CD8-positive, alpha-beta memory T cell (primary cell): Measurements from ENCODE around the gene ZER1. TPM values are rescaled to one million over a fixed set of nuclear protein-coding genes. Genes with fewer than 3 reads are reported as not detected.
"Not testable (repeated sequence)": the region's sequence is repeated elsewhere in the genome, so short reads cannot be mapped to it uniquely, and the experiment has no call there.

Experiments
- CTCF ChIA-PET: fragments of 350-600 bp; sonication (Branson Sonifier 250); formaldehyde crosslinking; loops from one replicate; lab custom pipeline; 2021; ENCODE audit warnings: antibody characterized with exemption; lab: Charles Lee
- POLR2A ChIA-PET: fragments of 350-600 bp; sonication (Branson Sonifier 250); formaldehyde crosslinking; loops from one replicate; lab custom pipeline; 2021; ENCODE audit warnings: antibody characterized with exemption; lab: Charles Lee
- DNase-seq, 5 donors: peaks; one replicate each; pipeline versions ENCODE4 v3.0.0 to v3.0.0-alpha.2; 2020 to 2022; ENCODE audit warnings: mixed read lengths in 1 of 5
- H3K27ac ChIP-seq: one replicate; pipeline ENCODE4 v1.7.0; 2013; ENCODE audit warnings: low read depth, mild to moderate bottlenecking, low read length, moderate library complexity
- H3K27me3 ChIP-seq: 2 replicates; pipeline ENCODE4 v1.7.0; 2013; ENCODE audit warnings: low read length, mild to moderate bottlenecking; ENCODE audit not compliant: insufficient read depth, poor library complexity, severe bottlenecking
- H3K36me3 ChIP-seq: 2 replicates; pipeline ENCODE4 v1.7.0; 2013; ENCODE audit warnings: mild to moderate bottlenecking, low read length, moderate library complexity; ENCODE audit not compliant: insufficient read depth
- H3K4me1 ChIP-seq: 2 replicates; pipeline ENCODE4 v1.7.0; 2013; ENCODE audit warnings: mild to moderate bottlenecking, low read length, moderate library complexity; ENCODE audit not compliant: insufficient read depth
- H3K4me3 ChIP-seq: 2 replicates; pipeline ENCODE4 v1.7.0; 2013; ENCODE audit warnings: mild to moderate bottlenecking, low read length
- H3K9me3 ChIP-seq: 2 replicates; pipeline ENCODE4 v1.7.0; 2013; ENCODE audit warnings: mild to moderate bottlenecking, low read length
- H3K27ac Mint-ChIP-seq, 8 donors: one replicate each; pipeline ENCODE4 v1.8.0; 2020 to 2021; ENCODE audit warnings: mixed read lengths in 8 of 8, mild to moderate bottlenecking in 6 of 8, inconsistent platforms in 3 of 8, moderate library complexity in 3 of 8
- H3K27me3 Mint-ChIP-seq, 2 donors: one replicate each; pipeline ENCODE4 v1.8.0; 2020 to 2021; ENCODE audit warnings: mixed read lengths in 2 of 2, mild to moderate bottlenecking in 1 of 2, moderate library complexity in 1 of 2
- H3K36me3 Mint-ChIP-seq, 3 donors: one replicate each; pipeline ENCODE4 v1.8.0; 2020 to 2021; ENCODE audit warnings: mixed read lengths in 3 of 3, inconsistent platforms in 1 of 3, mild to moderate bottlenecking in 1 of 3
- H3K4me1 Mint-ChIP-seq, 3 donors: one replicate each; pipeline ENCODE4 v1.8.0; 2020 to 2021; ENCODE audit warnings: mixed read lengths in 3 of 3, inconsistent platforms in 1 of 3, mild to moderate bottlenecking in 1 of 3
- H3K4me3 Mint-ChIP-seq, 7 donors: one replicate each; pipeline ENCODE4 v1.8.0; 2020 to 2021; ENCODE audit warnings: mixed read lengths in 7 of 7, mild to moderate bottlenecking in 6 of 7, moderate library complexity in 4 of 7, inconsistent platforms in 2 of 7
- H3K9me3 Mint-ChIP-seq, 5 donors: one replicate each; pipeline ENCODE4 v1.8.0; 2020 to 2022; ENCODE audit warnings: mixed read lengths in 5 of 5, mild to moderate bottlenecking in 3 of 5, moderate library complexity in 2 of 5, inconsistent platforms in 1 of 5
- polyA plus RNA-seq: library from polyadenylated mRNA; unstranded; fragments of 300-500 nt; fragmentation: Illumina TruSeq; gene quantifications from one replicate; pipeline ENCODE4 v1.2.3, GENCODE V29; 2021
- total RNA-seq, 2 experiments: library from RNA; stranded (reverse); gene quantifications; one replicate each; pipeline ENCODE4 v1.2.3, GENCODE V29; 2021

Gene ZER1
- total and polyA plus RNA-seq, 3 experiments from 2014 or later = 18.3 to 46.2 (median 18.7) TPM

GRCh38 chr9:128798896-128799295, 27.2 kb upstream of the ZER1 start:
- Mint-ChIP-seq H3K27ac (no peak overlapping the region), H3K36me3 (peaks cover 7 to 75% (median 19%) of the 10 kb centered on the region in 3 donors), H3K4me3 (no peak overlapping the region), H3K4me1 (peaks cover 0 to under 1% (median 0%) of the 10 kb centered on the region in 3 donors), H3K9me3 (no peaks in the 10 kb centered on the region), H3K27me3 (no peaks in the 10 kb centered on the region)
- Histone ChIP-seq H3K36me3 (peaks cover 24% of the 10 kb centered on the region), H3K4me3 (no peak overlapping the region), H3K27me3 (no peaks in the 10 kb centered on the region), H3K9me3 (no peaks in the 10 kb centered on the region), H3K4me1 (no peaks in the 10 kb centered on the region), H3K27ac (no peak overlapping the region)
- CTCF ChIA-PET = interaction anchor here (0.9 kb wide), 1 partner anchor 19 kb away, joined by 3 read pairs; the partner anchor contains the start of gene ENDOG
- POLR2A ChIA-PET = no interaction called here
- DNase-seq = no peak

GRCh38 chr9:128794961-128795360, 23.2 kb upstream of the ZER1 start:
- CTCF ChIA-PET, H3K27ac ChIP-seq, H3K4me3 ChIP-seq, H3K9me3 Mint-ChIP-seq, H3K27me3 Mint-ChIP-seq, POLR2A ChIA-PET, H3K27ac Mint-ChIP-seq, H3K9me3 ChIP-seq, H3K4me1 ChIP-seq, DNase-seq, H3K4me3 Mint-ChIP-seq, H3K27me3 ChIP-seq: not testable (repeated sequence)
- Mint-ChIP-seq H3K36me3 (peaks cover 0 to 81% (median 19%) of the 10 kb centered on the region in 3 donors), H3K4me1 (peaks cover 5 to 14% (median 7%) of the 10 kb centered on the region in 3 donors)
- peaks cover 48% of the 10 kb centered on the region for H3K36me3 ChIP-seq

GRCh38 chr9:128792978-128793686, 21.4 kb upstream of the ZER1 start:
- H3K27me3 Mint-ChIP-seq = no peaks in the 10 kb centered on the region
- no peak for DNase-seq
- Histone ChIP-seq H3K4me3 (no peak overlapping the region), H3K36me3 (peaks cover 36% of the 10 kb centered on the region), H3K9me3 (no peaks in the 10 kb centered on the region), H3K4me1 (peaks cover 4% of the 10 kb centered on the region), H3K27me3 (no peaks in the 10 kb centered on the region), H3K27ac (no peak overlapping the region)
- peaks cover 0 to 76% (median 12%) of the 10 kb centered on the region in 3 donors for H3K36me3 Mint-ChIP-seq
- H3K4me3 Mint-ChIP-seq = peak overlapping the region in 1 of 7 donors; percentile 80
- H3K9me3 Mint-ChIP-seq = no peaks in the 10 kb centered on the region
- ChIA-PET CTCF (interaction anchor here (1.0 to 3.6 kb wide), 2 partner anchors 25 to 88 kb away, joined by 3 to 11 read pairs; partner anchors contain the start of gene ENDOG), POLR2A (no interaction called here)
- H3K27ac Mint-ChIP-seq = peak overlapping the region in 5 of 8 donors; percentile 1 to 72 (median 52)
- peaks cover 12 to 31% (median 21%) of the 10 kb centered on the region in 3 donors for H3K4me1 Mint-ChIP-seq

GRCh38 chr9:128792134-128792533, 20.4 kb upstream of the ZER1 start:
- no peak for DNase-seq
- H3K4me1 ChIP-seq = peaks cover 10% of the 10 kb centered on the region
- Mint-ChIP-seq H3K27ac (peak overlapping the region in 1 of 8 donors; percentile 21), H3K27me3 (no peaks in the 10 kb centered on the region), H3K36me3 (peaks cover 0 to 74% (median 11%) of the 10 kb centered on the region in 3 donors), H3K9me3 (no peaks in the 10 kb centered on the region), H3K4me1 (peaks cover 18 to 41% (median 27%) of the 10 kb centered on the region in 3 donors), H3K4me3 (peak overlapping the region in 1 of 7 donors; percentile 27)
- H3K27me3 ChIP-seq = no peaks in the 10 kb centered on the region
- no peaks in the 10 kb centered on the region for H3K9me3 ChIP-seq
- ChIA-PET POLR2A (interaction anchor here (0.6 kb wide), 1 partner anchor 834 kb away, joined by 3 read pairs; the partner anchor contains the start of gene NTMT1), CTCF (interaction anchor here (0.5 to 3.6 kb wide), 4 partner anchors 26 to 1341 kb away, joined by 3 to 11 read pairs (median 3); partner anchors contain the start of genes ENDOG, LRSAM1 and RPL12)
- H3K27ac ChIP-seq = no peak overlapping the region
- no peak overlapping the region for H3K4me3 ChIP-seq
- peaks cover 33% of the 10 kb centered on the region for H3K36me3 ChIP-seq

- Mint-ChIP-seq H3K4me1 (peaks cover 20 to 48% (median 31%) of the 10 kb centered on the region in 3 donors), H3K36me3 (peaks cover 0 to 70% (median 11%) of the 10 kb centered on the region in 3 donors), H3K4me3 (peak overlapping the region in 1 of 7 donors; percentile 48), H3K27me3 (no peaks in the 10 kb centered on the region), H3K9me3 (no peaks in the 10 kb centered on the region), H3K27ac (peak overlapping the region in 1 of 8 donors; percentile 61)
- Histone ChIP-seq H3K36me3 (peaks cover 33% of the 10 kb centered on the region), H3K27me3 (no peaks in the 10 kb centered on the region), H3K27ac (no peak overlapping the region), H3K9me3 (no peaks in the 10 kb centered on the region), H3K4me1 (peaks cover 15% of the 10 kb centered on the region), H3K4me3 (no peak overlapping the region)
- ChIA-PET POLR2A (no interaction called here), CTCF (interaction anchor here (3.6 kb wide), 1 partner anchor 27 kb away, joined by 11 read pairs; the partner anchor contains the start of gene ENDOG)
- no peak for DNase-seq
Measured at GRCh38 chr9:128790536-128790935, 18.8 kb upstream of the ZER1 start.

- DNase-seq = no peak
- no peaks in the 10 kb centered on the region for H3K9me3 Mint-ChIP-seq
- ChIA-PET CTCF (interaction anchor here (1.4 to 2.4 kb wide), 3 partner anchors 16 to 30 kb away, joined by 6 to 12 read pairs (median 9); partner anchors contain the start of genes ENDOG and ZER1), POLR2A (interaction anchor here (1.0 to 2.4 kb wide), 4 partner anchors 17 to 417 kb away, joined by 3 to 9 read pairs (median 4); partner anchors contain the start of genes ENDOG, URM1 and ZER1)
- H3K4me3 Mint-ChIP-seq = peak overlapping the region; percentile 89 to 96 (median 92)
- peak overlapping the region; percentile 61 to 98 (median 93) for H3K27ac Mint-ChIP-seq
- H3K36me3 Mint-ChIP-seq = peaks cover 0 to 54% (median 7%) of the 10 kb centered on the region in 3 donors
- H3K4me3 ChIP-seq = no peak overlapping the region
- H3K4me1 Mint-ChIP-seq = peaks cover 17 to 51% (median 31%) of the 10 kb centered on the region in 3 donors
- peaks cover 29% of the 10 kb centered on the region for H3K36me3 ChIP-seq
- no peaks in the 10 kb centered on the region for H3K9me3 ChIP-seq
- H3K4me1 ChIP-seq = peaks cover 15% of the 10 kb centered on the region
- H3K27me3 ChIP-seq = no peaks in the 10 kb centered on the region
- H3K27me3 Mint-ChIP-seq = no peaks in the 10 kb centered on the region
- no peak overlapping the region for H3K27ac ChIP-seq
Measured at GRCh38 chr9:128788445-128788844, 16.7 kb upstream of the ZER1 start.

- H3K27ac Mint-ChIP-seq = peak overlapping the region; percentile 88 to 98 (median 94)
- peaks cover 0 to 2% (median 0%) of the 10 kb centered on the region in 5 donors for H3K9me3 Mint-ChIP-seq
- H3K4me3 ChIP-seq = peak overlapping the region; percentile 51
- H3K27ac ChIP-seq = peak overlapping the region; percentile 65
- H3K36me3 ChIP-seq = peaks cover 22% of the 10 kb centered on the region
- peaks cover 0 to 46% (median 5%) of the 10 kb centered on the region in 3 donors for H3K36me3 Mint-ChIP-seq
- no peaks in the 10 kb centered on the region for H3K9me3 ChIP-seq
- H3K4me1 ChIP-seq = peaks cover 15% of the 10 kb centered on the region
- peaks cover 15 to 47% (median 26%) of the 10 kb centered on the region in 3 donors for H3K4me1 Mint-ChIP-seq
- H3K4me3 Mint-ChIP-seq = peak overlapping the region; percentile 89 to 96 (median 92)
- DNase-seq = no peak
- ChIA-PET CTCF (interaction anchor here (1.4 to 2.4 kb wide), 3 partner anchors 15 to 31 kb away, joined by 6 to 12 read pairs (median 9); partner anchors contain the start of genes ENDOG and ZER1), POLR2A (interaction anchor here (1.0 to 2.4 kb wide), 3 partner anchors 16 to 30 kb away, joined by 3 to 9 read pairs (median 3); partner anchors contain the start of genes ENDOG and ZER1)
- H3K27me3 ChIP-seq = no peaks in the 10 kb centered on the region
- H3K27me3 Mint-ChIP-seq = no peaks in the 10 kb centered on the region
Measured at GRCh38 chr9:128787659-128788058, 15.9 kb upstream of the ZER1 start.
